ENCODE measurements around the gene KCNQ4. TPM values are rescaled to one million over a fixed set of nuclear protein-coding genes. Genes with fewer than 3 reads are reported as not detected.

The KCNQ4 gene
- polyA plus RNA-seq, 2 of the 4 experiments (the other 2 are of a cell fraction): 0.08 to 0.17 TPM

- no peak for TF ChIP-seq HOXB13 (CRISPR knock-in tag; IDR thresholded peaks at IDR 0.05; ENCODE audit: low read depth)
- no peak for TF ChIP-seq MAFK (IDR thresholded peaks at IDR 0.05; ENCODE audit: partially characterized antibody)
- TF ChIP-seq REST (IDR thresholded peaks at IDR 0.05): no peak
- no peak for TF ChIP-seq ATOH8 (CRISPR knock-in tag; IDR thresholded peaks at IDR 0.05; ENCODE audit: low read depth)
- no peak for TF ChIP-seq RARB (CRISPR knock-in tag; IDR thresholded peaks at IDR 0.05)
- TF ChIP-seq CBX8 (IDR thresholded peaks at IDR 0.05): no peak
- no peak for TF ChIP-seq KDM5A (IDR thresholded peaks at IDR 0.05)
These were observed 37.5 kb downstream of the KCNQ4 start (continued) for GRCh38 chr1:40820911-40821693.

GRCh38 chr1:40822890-40823289 lies 39.3 kb downstream of the KCNQ4 start:
- ChIA-PET CTCF (interaction anchor here (1.2 to 1.7 kb wide), 2 partner anchors 10 to 25 kb away, joined by 3 to 4 read pairs; no protein-coding TSS in a partner anchor), POLR2A (no interaction called here)
- no peak overlapping the region for H3K4me3 ChIP-seq
- no peaks in the 10 kb centered on the region for H3K9me3 ChIP-seq
- WGBS (ENCODE audit: missing lambda C conversion rate): 87% methylated on average over 6 of the region's 12 CpGs
- TF ChIP-seq, protein P1, sequence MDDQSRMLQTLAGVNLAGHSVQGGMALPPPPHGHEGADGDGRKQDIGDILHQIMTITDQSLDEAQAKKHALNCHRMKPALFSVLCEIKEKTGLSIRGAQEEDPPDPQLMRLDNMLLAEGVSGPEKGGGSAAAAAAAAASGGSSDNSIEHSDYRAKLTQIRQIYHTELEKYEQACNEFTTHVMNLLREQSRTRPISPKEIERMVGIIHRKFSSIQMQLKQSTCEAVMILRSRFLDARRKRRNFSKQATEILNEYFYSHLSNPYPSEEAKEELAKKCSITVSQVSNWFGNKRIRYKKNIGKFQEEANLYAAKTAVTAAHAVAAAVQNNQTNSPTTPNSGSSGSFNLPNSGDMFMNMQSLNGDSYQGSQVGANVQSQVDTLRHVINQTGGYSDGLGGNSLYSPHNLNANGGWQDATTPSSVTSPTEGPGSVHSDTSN (IDR thresholded peaks at IDR 0.05): no peak
- TF ChIP-seq SREBF2 (IDR thresholded peaks at IDR 0.05) (no peak), EP300 (IDR thresholded peaks at IDR 0.05) (no peak), HOXB13 (CRISPR knock-in tag; IDR thresholded peaks at IDR 0.05; ENCODE audit: low read depth) (no peak), BHLHE40 (IDR thresholded peaks at IDR 0.05; ENCODE audit: low read depth, low read length) (no peak), ZFP36 (IDR thresholded peaks at IDR 0.05; ENCODE audit: borderline replicate concordance, partially characterized antibody) (no peak), ELK1 (IDR thresholded peaks at IDR 0.05; ENCODE audit: low read depth, low read length) (no peak), CBX2 (IDR thresholded peaks at IDR 0.05; ENCODE audit: borderline replicate concordance, low read depth) (no peak), CHD2 (IDR thresholded peaks at IDR 0.05; ENCODE audit: low read length, partially characterized antibody) (no peak), EHF (CRISPR knock-in tag; IDR thresholded peaks at IDR 0.05) (no peak), MAZ (IDR thresholded peaks at IDR 0.05; ENCODE audit: borderline replicate concordance, low read depth, low read length) (no peak), NFE2L2 (conservative IDR thresholded peaks at IDR 0.05; ENCODE audit: low read length) (no peak), EHMT2 (IDR thresholded peaks at IDR 0.05; ENCODE audit: low read depth) (no peak), NR3C1 (IDR thresholded peaks at IDR 0.05) (no peak)
- H3K4me1 ChIP-seq: peaks cover 22% of the 10 kb centered on the region
- ATAC-seq: no peak
- no peak overlapping the region; a peak in 1 of 6 replicates for H3K27ac ChIP-seq
- DNase-seq (ENCODE audit: low read depth in 1 of 2, low spot score in 1 of 2): no peak
- FAIRE-seq: no peak
- no peak overlapping the region for H3K4me2 ChIP-seq
